BLaER1 (cell line): ENCODE results near the gene RPS6KB2.
A peak's percentile ranks its signal among the peaks of the same experiment; 100 is the strongest.

ENCODE experiments used
- H3K27ac ChIP-seq: shearing (Covaris generic); formaldehyde crosslinking; 2 replicates; pipeline ENCODE4 v1.8.1; 2022
- H3K27me3 ChIP-seq: shearing (Covaris generic); formaldehyde crosslinking; 2 replicates; pipeline ENCODE4 v1.8.1; 2022
- H3K36me3 ChIP-seq: shearing (Covaris generic); formaldehyde crosslinking; 2 replicates; pipeline ENCODE4 v1.8.1; 2022
- H3K4me1 ChIP-seq: shearing (Covaris generic); formaldehyde crosslinking; 2 replicates; pipeline ENCODE4 v1.8.1; 2022
- H3K4me2 ChIP-seq: shearing (Covaris generic); formaldehyde crosslinking; 2 replicates; pipeline ENCODE4 v1.8.1; 2022
- H3K4me3 ChIP-seq: shearing (Covaris generic); formaldehyde crosslinking; 2 replicates; pipeline ENCODE4 v1.8.1; 2022
- H3K9ac ChIP-seq: shearing (Covaris generic); formaldehyde crosslinking; 2 replicates; pipeline ENCODE4 v1.8.1; 2022
- H3K9me3 ChIP-seq: shearing (Covaris generic); formaldehyde crosslinking; 2 replicates; pipeline ENCODE4 v1.8.1; 2022
- H4K20me1 ChIP-seq: shearing (Covaris generic); formaldehyde crosslinking; 2 replicates; pipeline ENCODE4 v1.8.1; 2022
- Cebpa-rat ChIP-seq: shearing (Covaris generic); IDR thresholded peaks from 2 replicates; pipeline ENCODE4 v1.8.1; 2022

Gene RPS6KB2

DNA sequence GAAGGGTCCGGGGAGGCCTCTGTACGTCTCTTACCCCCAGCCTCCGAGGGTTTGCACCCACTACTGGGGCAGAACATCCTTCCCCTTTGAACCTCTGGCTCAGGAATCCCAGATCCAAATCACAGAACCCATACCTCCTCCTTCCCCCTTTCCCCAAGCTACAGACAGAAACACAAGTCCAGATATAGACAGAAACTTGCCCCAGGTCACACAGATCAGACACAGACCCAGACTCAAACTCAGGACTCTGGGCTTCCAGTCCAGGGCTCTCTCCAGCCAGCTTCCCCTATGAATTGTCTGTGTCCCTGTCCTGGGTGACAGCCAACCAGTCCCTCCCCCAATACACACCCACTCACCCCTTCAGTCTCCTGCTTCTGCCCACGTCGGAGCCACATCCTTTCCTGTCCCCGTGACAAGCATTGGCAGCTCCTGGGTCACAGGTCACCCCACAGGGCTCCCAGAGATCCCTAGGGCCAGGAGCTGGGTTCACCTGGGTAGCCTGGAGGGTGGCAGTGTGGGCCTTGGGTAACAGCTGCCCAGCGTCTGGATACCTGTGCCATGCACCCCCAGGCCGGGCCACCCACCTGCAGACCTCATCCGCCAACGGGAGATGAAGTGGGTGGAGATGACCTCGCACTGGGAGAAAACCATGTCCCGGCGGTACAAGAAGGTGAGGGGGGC lies 23.6 kb upstream of the RPS6KB2 start:
- peak overlapping the region; percentile 97 for H3K27ac ChIP-seq
- peak overlapping the region; percentile 87 for H3K9ac ChIP-seq
- peaks cover 20% of the 10 kb centered on the region for H3K36me3 ChIP-seq
- no peaks in the 10 kb centered on the region for H3K9me3 ChIP-seq
- H3K4me2 ChIP-seq, result peak overlapping the region; percentile 100
- peaks cover 17% of the 10 kb centered on the region for H4K20me1 ChIP-seq
- TF ChIP-seq Cebpa-rat, result no peak
- H3K4me3 ChIP-seq, result peak overlapping the region; percentile 70
- no peaks in the 10 kb centered on the region for H3K27me3 ChIP-seq
- peaks cover 91% of the 10 kb centered on the region for H3K4me1 ChIP-seq

DNA sequence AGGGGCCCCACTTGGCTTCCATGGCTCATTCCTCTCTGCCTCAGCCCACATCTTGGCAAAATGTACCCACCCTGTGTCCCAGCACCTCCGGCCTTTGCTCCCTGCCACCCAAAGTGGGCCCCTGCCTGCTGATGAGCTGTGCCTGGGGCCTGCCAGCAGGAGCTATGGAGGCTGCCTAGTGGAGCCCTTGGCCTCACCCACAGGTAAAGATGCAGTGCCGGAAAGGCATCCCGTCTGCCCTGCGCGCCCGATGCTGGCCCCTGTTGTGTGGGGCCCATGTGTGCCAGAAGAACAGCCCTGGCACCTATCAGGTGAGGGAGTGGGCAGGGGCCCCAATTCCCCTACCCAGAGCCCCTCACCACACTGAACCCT lies 23.1 kb upstream of the RPS6KB2 start:
- no peaks in the 10 kb centered on the region for H3K27me3 ChIP-seq
- peaks cover 12% of the 10 kb centered on the region for H4K20me1 ChIP-seq
- peak overlapping the region; percentile 100 for H3K4me2 ChIP-seq
- peak overlapping the region; percentile 70 for H3K4me3 ChIP-seq
- peaks cover 91% of the 10 kb centered on the region for H3K4me1 ChIP-seq
- peak overlapping the region; percentile 87 for H3K9ac ChIP-seq
- peaks cover 14% of the 10 kb centered on the region for H3K36me3 ChIP-seq
- peak overlapping the region; percentile 97 for H3K27ac ChIP-seq
- no peak for TF ChIP-seq Cebpa-rat
- no peaks in the 10 kb centered on the region for H3K9me3 ChIP-seq

DNA sequence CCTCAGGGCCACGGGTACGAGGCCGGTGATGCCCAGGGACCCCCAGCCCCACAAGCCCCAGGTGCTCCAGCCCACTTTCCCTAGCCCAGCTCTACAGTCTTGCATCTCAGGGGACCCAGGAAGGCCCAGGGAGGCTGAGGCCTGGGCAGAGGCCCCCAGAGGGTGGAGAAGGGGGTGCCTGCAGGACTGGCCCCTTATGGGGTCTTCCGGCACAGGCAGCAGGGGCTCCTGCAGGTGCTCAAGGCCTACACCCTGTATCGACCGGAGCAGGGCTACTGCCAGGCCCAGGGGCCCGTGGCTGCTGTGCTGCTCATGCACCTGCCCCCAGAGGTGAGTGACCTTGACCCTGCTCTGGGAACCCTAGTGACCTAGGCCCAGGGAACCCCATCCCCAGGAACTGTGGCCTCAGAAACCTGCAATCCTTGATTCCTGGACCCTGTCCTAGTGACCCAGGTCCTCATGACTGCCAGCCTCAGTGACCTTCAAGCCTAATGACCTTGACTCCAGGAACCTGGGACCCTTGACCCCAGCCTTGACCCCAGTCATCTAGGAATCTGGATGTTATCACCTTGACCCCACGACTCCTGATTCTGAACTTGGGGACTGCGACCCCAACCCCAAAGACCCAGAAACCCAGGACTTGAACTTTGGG lies 22.5 kb upstream of the RPS6KB2 start:
- Histone ChIP-seq H3K27ac (peak overlapping the region; percentile 97), H3K27me3 (no peaks in the 10 kb centered on the region), H3K4me2 (peak overlapping the region; percentile 100), H3K4me1 (peaks cover 91% of the 10 kb centered on the region), H3K9me3 (no peaks in the 10 kb centered on the region), H3K9ac (peak overlapping the region; percentile 87; the same call in 1 of the 2 replicates), H4K20me1 (peaks cover 6% of the 10 kb centered on the region), H3K4me3 (peak overlapping the region; percentile 70; the same call in 1 of the 2 replicates), H3K36me3 (0 out of 2 replicates have a peak, but pooled peaks cover 10% of the 10 kb centered on the region)
- no peak for TF ChIP-seq Cebpa-rat

DNA sequence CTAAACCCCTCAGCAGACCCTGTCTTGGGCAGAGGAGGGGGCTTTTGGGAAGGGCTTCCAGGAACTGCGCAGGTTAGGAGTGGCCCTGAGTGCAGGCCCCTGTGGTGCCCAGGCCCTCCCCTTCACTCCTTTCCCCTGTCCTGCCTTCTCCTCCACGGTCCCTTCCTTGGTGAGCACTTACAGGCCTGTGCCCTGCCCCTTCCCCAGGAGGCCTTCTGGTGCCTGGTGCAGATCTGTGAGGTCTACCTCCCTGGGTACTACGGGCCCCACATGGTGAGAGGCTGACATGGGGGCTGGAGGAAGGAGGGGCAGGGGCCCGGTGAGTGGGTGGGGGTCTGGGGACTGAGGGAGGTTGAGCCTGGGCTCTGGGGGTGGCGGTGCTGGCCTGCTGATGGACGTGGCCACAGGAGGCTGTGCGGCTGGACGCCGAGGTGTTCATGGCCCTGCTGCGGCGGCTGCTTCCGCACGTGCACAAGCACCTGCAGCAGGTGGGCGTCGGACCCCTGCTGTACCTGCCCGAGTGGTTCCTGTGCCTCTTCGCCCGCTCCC lies 21.8 kb upstream of the RPS6KB2 start:
- H3K9me3 ChIP-seq, result no peaks in the 10 kb centered on the region
- H3K4me1 ChIP-seq, result peaks cover 96% of the 10 kb centered on the region
- 0 out of 2 replicates have a peak, but pooled peaks cover 10% of the 10 kb centered on the region for H3K36me3 ChIP-seq
- H3K4me2 ChIP-seq, result peak overlapping the region; percentile 100
- peak overlapping the region; percentile 87; the same call in 1 of the 2 replicates for H3K9ac ChIP-seq
- 0 out of 2 replicates have a peak overlapping the region, but pooled peaks have one; percentile 45 for H3K4me3 ChIP-seq
- peak overlapping the region; percentile 97 for H3K27ac ChIP-seq
- H3K27me3 ChIP-seq, result no peaks in the 10 kb centered on the region
- H4K20me1 ChIP-seq, result no peaks in the 10 kb centered on the region
- TF ChIP-seq Cebpa-rat, result no peak

GRCh38 chr11:67406969-67407687 lies 21.2 kb upstream of the RPS6KB2 start:
- Histone ChIP-seq H3K36me3 (0 out of 2 replicates have a peak, but pooled peaks cover 10% of the 10 kb centered on the region), H3K27ac (peak overlapping the region; percentile 97), H3K27me3 (no peaks in the 10 kb centered on the region), H3K9me3 (no peaks in the 10 kb centered on the region), H3K4me1 (peaks cover 100% of the 10 kb centered on the region), H3K4me3 (peak overlapping the region; percentile 45), H3K4me2 (peak overlapping the region; percentile 100), H3K9ac (peak overlapping the region; percentile 87), H4K20me1 (no peaks in the 10 kb centered on the region)
- no peak for TF ChIP-seq Cebpa-rat

- H3K27ac ChIP-seq, result peak overlapping the region; percentile 97
- peak overlapping the region; percentile 87 for H3K9ac ChIP-seq
- H3K4me2 ChIP-seq, result peak overlapping the region; percentile 100
- peaks cover 100% of the 10 kb centered on the region for H3K4me1 ChIP-seq
- H4K20me1 ChIP-seq, result no peaks in the 10 kb centered on the region
- TF ChIP-seq Cebpa-rat, result no peak
- 0 out of 2 replicates have a peak, but pooled peaks cover 10% of the 10 kb centered on the region for H3K36me3 ChIP-seq
- no peaks in the 10 kb centered on the region for H3K9me3 ChIP-seq
- peak overlapping the region; percentile 45 for H3K4me3 ChIP-seq
- H3K27me3 ChIP-seq, result no peaks in the 10 kb centered on the region
These were observed 20.6 kb upstream of the RPS6KB2 start for GRCh38 chr11:67407688-67408163.

- Histone ChIP-seq H3K27ac (peak overlapping the region; percentile 97), H3K27me3 (peaks cover 2% of the 10 kb centered on the region; the same call in 1 of the 2 replicates), H3K4me2 (peak overlapping the region; percentile 100), H3K4me1 (peaks cover 100% of the 10 kb centered on the region), H3K9ac (peak overlapping the region; percentile 87), H3K9me3 (no peaks in the 10 kb centered on the region), H4K20me1 (no peaks in the 10 kb centered on the region), H3K36me3 (0 out of 2 replicates have a peak, but pooled peaks cover 10% of the 10 kb centered on the region), H3K4me3 (peak overlapping the region; percentile 45)
- no peak for TF ChIP-seq Cebpa-rat
These were observed 19.7 kb upstream of the RPS6KB2 start for GRCh38 chr11:67408437-67409200.

DNA sequence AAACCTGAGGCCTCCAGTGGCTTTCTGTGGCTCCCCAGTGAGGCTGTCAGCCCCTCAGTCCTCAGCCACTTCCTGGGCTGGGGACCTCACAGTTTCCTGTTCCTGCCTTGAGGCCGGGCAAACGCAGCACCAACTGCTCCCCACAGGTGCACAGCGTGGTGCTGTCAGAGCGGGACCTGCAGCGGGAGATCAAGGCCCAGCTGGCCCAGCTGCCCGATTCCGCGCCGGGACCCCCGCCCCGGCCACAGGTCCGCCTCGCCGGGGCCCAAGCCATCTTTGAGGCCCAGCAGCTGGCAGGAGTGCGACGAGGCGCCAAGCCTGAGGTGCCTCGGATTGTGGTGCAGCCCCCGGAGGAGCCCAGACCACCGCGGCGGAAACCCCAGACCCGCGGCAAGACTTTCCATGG lies 19.0 kb upstream of the RPS6KB2 start:
- Histone ChIP-seq H3K9ac (peak overlapping the region; percentile 87), H4K20me1 (no peaks in the 10 kb centered on the region), H3K4me3 (peak overlapping the region; percentile 45), H3K36me3 (0 out of 2 replicates have a peak, but pooled peaks cover 10% of the 10 kb centered on the region), H3K4me2 (peak overlapping the region; percentile 100), H3K9me3 (no peaks in the 10 kb centered on the region), H3K27ac (peak overlapping the region; percentile 97), H3K4me1 (peaks cover 100% of the 10 kb centered on the region), H3K27me3 (peaks cover 8% of the 10 kb centered on the region)
- TF ChIP-seq Cebpa-rat, result no peak
